ENCODE results near the gene SFXN5.

GRCh38 chr2:73027340-73027739 lies 44.2 kb downstream of the SFXN5 start:
- TF ChIP-seq, protein P1, sequence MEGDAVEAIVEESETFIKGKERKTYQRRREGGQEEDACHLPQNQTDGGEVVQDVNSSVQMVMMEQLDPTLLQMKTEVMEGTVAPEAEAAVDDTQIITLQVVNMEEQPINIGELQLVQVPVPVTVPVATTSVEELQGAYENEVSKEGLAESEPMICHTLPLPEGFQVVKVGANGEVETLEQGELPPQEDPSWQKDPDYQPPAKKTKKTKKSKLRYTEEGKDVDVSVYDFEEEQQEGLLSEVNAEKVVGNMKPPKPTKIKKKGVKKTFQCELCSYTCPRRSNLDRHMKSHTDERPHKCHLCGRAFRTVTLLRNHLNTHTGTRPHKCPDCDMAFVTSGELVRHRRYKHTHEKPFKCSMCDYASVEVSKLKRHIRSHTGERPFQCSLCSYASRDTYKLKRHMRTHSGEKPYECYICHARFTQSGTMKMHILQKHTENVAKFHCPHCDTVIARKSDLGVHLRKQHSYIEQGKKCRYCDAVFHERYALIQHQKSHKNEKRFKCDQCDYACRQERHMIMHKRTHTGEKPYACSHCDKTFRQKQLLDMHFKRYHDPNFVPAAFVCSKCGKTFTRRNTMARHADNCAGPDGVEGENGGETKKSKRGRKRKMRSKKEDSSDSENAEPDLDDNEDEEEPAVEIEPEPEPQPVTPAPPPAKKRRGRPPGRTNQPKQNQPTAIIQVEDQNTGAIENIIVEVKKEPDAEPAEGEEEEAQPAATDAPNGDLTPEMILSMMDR (IDR thresholded peaks at IDR 0.05; ENCODE audit: extremely low read depth in 1 of 2, insufficient read depth in 1 of 2, low read depth in 1 of 2, low read length in 2 of 2): no peak
- TF ChIP-seq EZH2 (IDR thresholded peaks at IDR 0.05; ENCODE audit: borderline replicate concordance, low read depth, low read length, severe bottlenecking) (no peak), MYC (IDR thresholded peaks at IDR 0.05; ENCODE audit: low read depth, low read length) (no peak), JUN (IDR thresholded peaks at IDR 0.05; ENCODE audit: borderline replicate concordance, insufficient read depth, insufficient read length, low read depth) (no peak), POLR2A (IDR thresholded peaks at IDR 0.05; ENCODE audit: low read depth, low read length) (no peak), POLR2AphosphoS5 (IDR thresholded peaks at IDR 0.05; ENCODE audit: insufficient read depth, low read depth, low read length) (no peak), MAX (IDR thresholded peaks at IDR 0.05; ENCODE audit: insufficient read depth, insufficient read length) (no peak), FOS (IDR thresholded peaks at IDR 0.05; ENCODE audit: borderline replicate concordance, insufficient read depth, low read length) (no peak), GATA2 (IDR thresholded peaks at IDR 0.05; ENCODE audit: insufficient read depth, insufficient read length, low read depth, low read length) (no peak)
